CD4-positive, alpha-beta T cell treated with Interleukin-12 subunit alpha and Interleukin-12 subunit beta, for 1 hour (primary cell): ENCODE results near the gene CRB3.

ENCODE experiments used
- DNase-seq: peaks from one replicate; pipeline ENCODE4 v3.0.0-alpha.2; 2020

The CRB3 gene

GRCh38 chr19:6433663-6434062 lies 30.4 kb upstream of the CRB3 start, which contains the start of gene SLC25A41:
SLC25A41 (minus strand) TSS chr19:6433763; CDS start chr19:6433693, 70 bp downstream.
- DNase-seq, result no peak

- no peak for DNase-seq
Observed at GRCh38 chr19:6439743-6440142, 24.3 kb upstream of the CRB3 start.

GRCh38 chr19:6440905-6441304 lies 23.2 kb upstream of the CRB3 start:
- DNase-seq, result no peak

- no peak for DNase-seq
Observed at GRCh38 chr19:6442087-6442688, 21.9 kb upstream of the CRB3 start.

- no peak for DNase-seq
Observed at GRCh38 chr19:6443986-6444385, 20.1 kb upstream of the CRB3 start.

- no peak for DNase-seq
Observed at GRCh38 chr19:6446452-6446851, 17.6 kb upstream of the CRB3 start.

GRCh38 chr19:6448045-6448444 lies 16.0 kb upstream of the CRB3 start:
- no peak for DNase-seq

GRCh38 chr19:6450166-6450565 lies 13.9 kb upstream of the CRB3 start:
- DNase-seq, result no peak

GRCh38 chr19:6451583-6452222 lies 12.4 kb upstream of the CRB3 start:
- DNase-seq, result no peak

GRCh38 chr19:6452223-6452614 lies 11.9 kb upstream of the CRB3 start:
- DNase-seq, result no peak

GRCh38 chr19:6452899-6453298 lies 11.2 kb upstream of the CRB3 start:
- DNase-seq, result no peak

GRCh38 chr19:6453951-6454565 lies 10.0 kb upstream of the CRB3 start:
- DNase-seq, result no peak

- DNase-seq, result no peak
Observed at GRCh38 chr19:6455924-6456323, 8.1 kb upstream of the CRB3 start.

- no peak for DNase-seq
Observed at GRCh38 chr19:6457958-6458694, 5.9 kb upstream of the CRB3 start.

- DNase-seq, result no peak
Observed at GRCh38 chr19:6458695-6459261, 5.3 kb upstream of the CRB3 start.

GRCh38 chr19:6459262-6460098 lies 4.6 kb upstream of the CRB3 start, which contains the start of gene SLC25A23:
SLC25A23 (minus strand) TSS chr19:6459792; CDS start chr19:6459628, 164 bp downstream.
- DNase-seq, result peak; percentile 65

GRCh38 chr19:6460099-6460884 lies 3.8 kb upstream of the CRB3 start:
- peak; percentile 97 for DNase-seq

- no peak for DNase-seq
Observed at GRCh38 chr19:6465006-6465405, 935 bp downstream of the CRB3 start.

GRCh38 chr19:6465663-6466062 lies 1.6 kb downstream of the CRB3 start:
- no peak for DNase-seq

- DNase-seq, result no peak
Observed at GRCh38 chr19:6466526-6467248, 2.6 kb downstream of the CRB3 start.

- DNase-seq, result no peak
Observed at GRCh38 chr19:6467384-6467783, 3.3 kb downstream of the CRB3 start.
